ENCODE measurements around the gene MROH7.

- TF ChIP-seq POLR2A (IDR thresholded peaks at IDR 0.05; ENCODE audit: low read depth, low read length), result no peak
- no peak for TF ChIP-seq POLR2AphosphoS5 (IDR thresholded peaks at IDR 0.05; ENCODE audit: low read depth, low read length)
- TF ChIP-seq TAF1 (IDR thresholded peaks at IDR 0.05; ENCODE audit: low read depth, low read length), result no peak
- no peak for TF ChIP-seq PAX5 (IDR thresholded peaks at IDR 0.05; ENCODE audit: insufficient read depth, low read length, severe bottlenecking)
- TF ChIP-seq POU2F2 (IDR thresholded peaks at IDR 0.05; ENCODE audit: low read depth, low read length), result no peak
- TF ChIP-seq SPI1 (IDR thresholded peaks at IDR 0.05; ENCODE audit: low read depth, low read length), result no peak
These were observed 86.4 kb downstream of the MROH7 start for GRCh38 chr1:54728027-54728426.

Measured in GM12891 (cell line).